HG02938 (cell line): Measurements from ENCODE around the gene DCUN1D5.

Experiments
- ATAC-seq: cut with Tn5 transposase; IDR thresholded peaks from one replicate; pipeline ENCODE4 v1.9.1; 2021; ENCODE audit warnings: mild to moderate bottlenecking, moderate library complexity; ENCODE audit not compliant: unreplicated experiment

Gene DCUN1D5

GRCh38 chr11:103055221-103055890 lies 36.6 kb downstream of the DCUN1D5 start:
- ATAC-seq = no peak

DNA sequence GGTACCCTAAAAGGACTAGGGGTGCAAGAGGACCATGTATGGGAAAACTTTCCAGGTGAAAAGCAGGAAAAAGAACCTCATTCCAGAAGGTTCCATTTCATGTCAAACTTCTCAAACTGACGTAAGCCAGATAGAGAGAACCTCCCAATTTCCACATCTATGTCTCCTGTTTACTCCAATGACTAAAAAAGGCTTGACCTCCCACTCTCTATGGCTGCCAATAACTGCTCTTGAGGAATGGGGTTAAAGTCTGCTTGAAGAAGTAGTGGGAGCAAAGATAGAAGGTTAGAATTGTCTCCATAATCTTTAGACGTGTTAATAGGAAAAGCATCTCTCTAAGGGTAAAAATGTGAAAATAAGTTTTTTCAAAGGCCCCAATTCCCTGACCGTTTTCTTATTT lies 38.0 kb downstream of the DCUN1D5 start:
- no peak for ATAC-seq

- no peak for ATAC-seq
Observed at GRCh38 chr11:103051981-103052380, 40.0 kb downstream of the DCUN1D5 start.

GRCh38 chr11:103051151-103051801 lies 40.7 kb downstream of the DCUN1D5 start:
- peak; percentile 40 for ATAC-seq

- no peak for ATAC-seq
Observed at GRCh38 chr11:103050351-103050750, 41.6 kb downstream of the DCUN1D5 start.

GRCh38 chr11:103047837-103048236 lies 44.1 kb downstream of the DCUN1D5 start:
- ATAC-seq = no peak

- ATAC-seq = no peak
Observed at GRCh38 chr11:103043826-103044678, 47.9 kb downstream of the DCUN1D5 start.

DNA sequence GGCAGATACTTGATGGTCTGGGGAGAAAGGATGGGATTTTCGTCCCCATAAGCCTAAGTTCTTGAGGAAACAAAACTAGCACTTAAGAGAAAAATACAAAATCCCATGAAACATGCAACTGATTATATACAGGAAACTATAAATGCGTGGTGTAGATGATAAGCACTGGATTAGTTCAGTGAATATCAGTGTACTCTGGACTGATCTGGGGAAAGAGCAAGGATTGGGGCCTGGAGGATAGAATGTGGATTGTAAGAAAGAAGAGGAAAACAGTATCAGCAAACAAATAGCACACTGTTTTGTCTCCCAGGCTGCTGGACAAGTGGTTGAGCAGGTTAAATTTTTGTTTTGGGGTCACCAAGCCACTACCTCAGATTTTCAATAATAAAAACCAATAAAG lies 49.8 kb downstream of the DCUN1D5 start:
- ATAC-seq = no peak

GRCh38 chr11:103035791-103036434 lies 56.0 kb downstream of the DCUN1D5 start:
- peak; percentile 99 for ATAC-seq

DNA sequence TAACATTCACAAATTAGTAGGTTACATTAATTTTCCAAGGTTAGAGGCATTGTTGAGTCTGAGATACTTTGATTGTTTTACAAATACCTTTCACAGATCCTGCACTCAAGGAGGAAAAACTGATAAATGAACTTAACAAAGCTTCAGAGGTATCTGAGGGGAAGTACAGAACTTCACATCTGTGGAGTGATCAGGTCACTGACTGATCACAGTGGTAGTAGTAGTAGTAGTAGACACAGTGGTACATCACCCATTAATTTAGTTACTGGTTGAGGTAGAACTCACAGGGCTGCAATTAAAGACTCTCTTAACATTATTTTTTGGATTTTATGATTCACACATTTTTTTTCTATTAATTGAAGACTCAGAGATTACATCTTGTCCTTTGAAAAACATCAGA lies 56.7 kb downstream of the DCUN1D5 start:
- no peak for ATAC-seq

- no peak for ATAC-seq
Observed at GRCh38 chr11:103031834-103032233, 60.1 kb downstream of the DCUN1D5 start.

GRCh38 chr11:103029401-103029800 lies 62.6 kb downstream of the DCUN1D5 start:
- no peak for ATAC-seq

GRCh38 chr11:103028304-103029020 lies 63.5 kb downstream of the DCUN1D5 start:
- ATAC-seq = peak; percentile 100

- no peak for ATAC-seq
Observed at GRCh38 chr11:103024086-103024485, 67.9 kb downstream of the DCUN1D5 start.

- no peak for ATAC-seq
Observed at GRCh38 chr11:103016031-103016430, 75.9 kb downstream of the DCUN1D5 start.

DNA sequence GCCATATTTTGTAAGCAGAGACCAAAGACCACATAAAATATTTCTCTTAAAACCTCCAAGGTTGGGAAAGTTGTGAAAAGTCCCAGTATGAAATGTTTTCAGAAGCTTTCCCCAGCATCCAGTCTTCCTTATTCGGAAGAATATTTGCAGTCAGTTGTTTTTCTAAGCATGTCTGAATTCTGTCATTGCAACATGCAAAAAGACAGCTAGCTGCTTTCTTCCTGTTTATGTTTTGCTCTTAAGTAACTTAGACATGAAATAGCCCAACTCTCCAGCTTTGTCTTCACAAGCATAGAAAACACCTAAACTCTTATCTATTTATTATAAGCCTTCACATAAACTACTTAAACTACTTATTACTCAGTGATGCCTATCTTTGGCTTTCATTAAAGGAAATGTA lies 78.5 kb downstream of the DCUN1D5 start:
- ATAC-seq = no peak
